HepG2 (cell line): ENCODE data around the gene RTKN2. TPM values are rescaled to one million over a fixed set of nuclear protein-coding genes. Genes with fewer than 3 reads are reported as not detected.

Experiments used
- HHEX ChIP-seq: IDR thresholded peaks from 2 replicates; pipeline ENCODE4 v1.6.1; 2016; ENCODE audit warnings: control low read depth
- MYPOP ChIP-seq: sonication (generic); formaldehyde crosslinking; IDR thresholded peaks from 2 replicates; pipeline ENCODE4 v1.8.1; 2023; ENCODE audit warnings: mild to moderate bottlenecking, moderate library complexity, missing genetic modification reagents
- TARDBP ChIP-seq: sonication (generic); formaldehyde crosslinking; IDR thresholded peaks from 2 replicates; pipeline ENCODE4 v1.8.0; 2022; ENCODE audit warnings: mild to moderate bottlenecking, missing genetic modification reagents
- ZNF10 ChIP-seq: sonication (generic); formaldehyde crosslinking; IDR thresholded peaks from 2 replicates; pipeline ENCODE4 v1.4.0; 2020; ENCODE audit warnings: mild to moderate bottlenecking, low read depth, missing genetic modification reagents, borderline replicate concordance
- ZNF253 ChIP-seq: sonication (generic); formaldehyde crosslinking; IDR thresholded peaks from 2 replicates; pipeline ENCODE4 v1.8.0; 2022; ENCODE audit warnings: mild to moderate bottlenecking, missing genetic modification reagents, borderline replicate concordance
- ZNF572 ChIP-seq: sonication (generic); formaldehyde crosslinking; IDR thresholded peaks from 2 replicates; pipeline ENCODE4 v1.5.1; 2020; ENCODE audit warnings: mild to moderate bottlenecking, missing genetic modification reagents
- polyA plus RNA-seq, 8 experiments: library from polyadenylated mRNA; depleted of rRNA in 3 of 8; stranded (reverse) in 7 of 8; unstranded in 1 of 8; fragments of >200 nt; fragmentation: Illumina TruSeq in 4 of 8; extraction: Trizol in 4 of 8; gene quantifications; 2 replicates each; pipeline versions ENCODE4 v1.2.1 to v1.2.3, GENCODE V29; 2011 to 2016; ENCODE audit warnings: low read depth in 4 of 8, missing spikeins in 1 of 8, mixed read lengths in 1 of 8; ENCODE audit not compliant: insufficient read depth in 1 of 8
- total RNA-seq, 5 experiments: library from RNA; depleted of rRNA; stranded (reverse); fragments of >200 nt; fragmentation: Illumina TruSeq; extraction: Trizol; gene quantifications; 2 replicates each; pipeline ENCODE4 v1.2.3, GENCODE V29; 2016; ENCODE audit warnings: low read depth in 1 of 5
- TF ChIP-seq, protein P1 (sequence below): IDR thresholded peaks from 2 replicates; pipeline ENCODE4 v1.6.1; 2016; ENCODE audit warnings: mild to moderate bottlenecking, missing biosample characterization, missing genetic modification reagents
- TF ChIP-seq, protein P2 (sequence below): sonication (generic); formaldehyde crosslinking; conservative IDR thresholded peaks from 2 replicates; pipeline ENCODE4 v1.4.0; 2020; ENCODE audit warnings: mild to moderate bottlenecking, missing genetic modification reagents, moderate library complexity
- TF ChIP-seq, protein P3 (sequence below): fragments of 450-650 bp; IDR thresholded peaks from 2 replicates; pipeline ENCODE4 v1.6.1; 2016
- TF ChIP-seq, protein P4 (sequence below), 2 experiments: fragments of 450-650 bp in 1 of 2; sonication (generic) in 1 of 2; formaldehyde crosslinking in 1 of 2; IDR thresholded peaks; 2 replicates each; pipeline versions ENCODE4 v1.6.1 to v1.8.0; 2016 to 2022; ENCODE audit warnings: antibody characterized with exemption in 1 of 2, mild to moderate bottlenecking in 1 of 2, missing genetic modification reagents in 1 of 2
- TF ChIP-seq, protein P5 (sequence below): sonication (generic); formaldehyde crosslinking; conservative IDR thresholded peaks from 2 replicates; pipeline ENCODE4 v1.4.0; 2020; ENCODE audit warnings: missing genetic modification reagents

RTKN2 gene
- total and polyA plus RNA-seq, 2 of the 13 experiments (the other 11 are each of a cell fraction or from before 2014, with no cell fraction given): 2.2 to 7.0 TPM

DNA sequence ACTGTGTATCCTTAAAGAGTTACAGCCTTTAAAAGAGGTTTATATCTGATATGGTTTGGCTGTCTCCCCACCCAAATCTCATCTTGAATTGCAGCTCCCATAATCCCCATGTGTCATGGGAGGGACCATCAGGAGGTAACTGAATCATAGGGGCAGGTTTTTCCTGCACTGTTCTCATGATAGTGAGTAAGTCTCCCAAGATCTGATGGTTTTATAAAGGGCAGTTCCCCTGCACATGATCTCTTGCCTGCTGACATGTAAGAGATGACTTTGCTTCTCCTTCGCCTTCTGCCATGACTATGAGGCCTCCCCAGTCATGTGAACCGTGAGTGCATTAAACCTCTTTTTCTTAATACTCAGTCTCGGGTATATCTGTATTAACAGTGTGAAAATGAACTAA, 9.7 kb downstream of the RTKN2 start (continued):
- TF ChIP-seq MYPOP (no peak), ZNF10 (CRISPR knock-in tag) (no peak), ZNF572 (CRISPR knock-in tag) (no peak), HHEX (no peak), ZNF253 (CRISPR knock-in tag) (no peak), TARDBP (CRISPR knock-in tag) (no peak)
- TF ChIP-seq, protein P1, sequence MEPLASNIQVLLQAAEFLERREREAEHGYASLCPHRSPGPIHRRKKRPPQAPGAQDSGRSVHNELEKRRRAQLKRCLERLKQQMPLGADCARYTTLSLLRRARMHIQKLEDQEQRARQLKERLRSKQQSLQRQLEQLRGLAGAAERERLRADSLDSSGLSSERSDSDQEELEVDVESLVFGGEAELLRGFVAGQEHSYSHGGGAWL (CRISPR knock-in tag): no peak
- TF ChIP-seq, protein P2, sequence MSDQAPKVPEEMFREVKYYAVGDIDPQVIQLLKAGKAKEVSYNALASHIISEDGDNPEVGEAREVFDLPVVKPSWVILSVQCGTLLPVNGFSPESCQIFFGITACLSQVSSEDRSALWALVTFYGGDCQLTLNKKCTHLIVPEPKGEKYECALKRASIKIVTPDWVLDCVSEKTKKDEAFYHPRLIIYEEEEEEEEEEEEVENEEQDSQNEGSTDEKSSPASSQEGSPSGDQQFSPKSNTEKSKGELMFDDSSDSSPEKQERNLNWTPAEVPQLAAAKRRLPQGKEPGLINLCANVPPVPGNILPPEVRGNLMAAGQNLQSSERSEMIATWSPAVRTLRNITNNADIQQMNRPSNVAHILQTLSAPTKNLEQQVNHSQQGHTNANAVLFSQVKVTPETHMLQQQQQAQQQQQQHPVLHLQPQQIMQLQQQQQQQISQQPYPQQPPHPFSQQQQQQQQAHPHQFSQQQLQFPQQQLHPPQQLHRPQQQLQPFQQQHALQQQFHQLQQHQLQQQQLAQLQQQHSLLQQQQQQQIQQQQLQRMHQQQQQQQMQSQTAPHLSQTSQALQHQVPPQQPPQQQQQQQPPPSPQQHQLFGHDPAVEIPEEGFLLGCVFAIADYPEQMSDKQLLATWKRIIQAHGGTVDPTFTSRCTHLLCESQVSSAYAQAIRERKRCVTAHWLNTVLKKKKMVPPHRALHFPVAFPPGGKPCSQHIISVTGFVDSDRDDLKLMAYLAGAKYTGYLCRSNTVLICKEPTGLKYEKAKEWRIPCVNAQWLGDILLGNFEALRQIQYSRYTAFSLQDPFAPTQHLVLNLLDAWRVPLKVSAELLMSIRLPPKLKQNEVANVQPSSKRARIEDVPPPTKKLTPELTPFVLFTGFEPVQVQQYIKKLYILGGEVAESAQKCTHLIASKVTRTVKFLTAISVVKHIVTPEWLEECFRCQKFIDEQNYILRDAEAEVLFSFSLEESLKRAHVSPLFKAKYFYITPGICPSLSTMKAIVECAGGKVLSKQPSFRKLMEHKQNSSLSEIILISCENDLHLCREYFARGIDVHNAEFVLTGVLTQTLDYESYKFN (CRISPR knock-in tag): no peak
- TF ChIP-seq, protein P3, sequence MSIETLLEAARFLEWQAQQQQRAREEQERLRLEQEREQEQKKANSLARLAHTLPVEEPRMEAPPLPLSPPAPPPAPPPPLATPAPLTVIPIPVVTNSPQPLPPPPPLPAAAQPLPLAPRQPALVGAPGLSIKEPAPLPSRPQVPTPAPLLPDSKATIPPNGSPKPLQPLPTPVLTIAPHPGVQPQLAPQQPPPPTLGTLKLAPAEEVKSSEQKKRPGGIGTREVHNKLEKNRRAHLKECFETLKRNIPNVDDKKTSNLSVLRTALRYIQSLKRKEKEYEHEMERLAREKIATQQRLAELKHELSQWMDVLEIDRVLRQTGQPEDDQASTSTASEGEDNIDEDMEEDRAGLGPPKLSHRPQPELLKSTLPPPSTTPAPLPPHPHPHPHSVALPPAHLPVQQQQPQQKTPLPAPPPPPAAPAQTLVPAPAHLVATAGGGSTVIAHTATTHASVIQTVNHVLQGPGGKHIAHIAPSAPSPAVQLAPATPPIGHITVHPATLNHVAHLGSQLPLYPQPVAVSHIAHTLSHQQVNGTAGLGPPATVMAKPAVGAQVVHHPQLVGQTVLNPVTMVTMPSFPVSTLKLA: no peak
- TF ChIP-seq, protein P4, sequence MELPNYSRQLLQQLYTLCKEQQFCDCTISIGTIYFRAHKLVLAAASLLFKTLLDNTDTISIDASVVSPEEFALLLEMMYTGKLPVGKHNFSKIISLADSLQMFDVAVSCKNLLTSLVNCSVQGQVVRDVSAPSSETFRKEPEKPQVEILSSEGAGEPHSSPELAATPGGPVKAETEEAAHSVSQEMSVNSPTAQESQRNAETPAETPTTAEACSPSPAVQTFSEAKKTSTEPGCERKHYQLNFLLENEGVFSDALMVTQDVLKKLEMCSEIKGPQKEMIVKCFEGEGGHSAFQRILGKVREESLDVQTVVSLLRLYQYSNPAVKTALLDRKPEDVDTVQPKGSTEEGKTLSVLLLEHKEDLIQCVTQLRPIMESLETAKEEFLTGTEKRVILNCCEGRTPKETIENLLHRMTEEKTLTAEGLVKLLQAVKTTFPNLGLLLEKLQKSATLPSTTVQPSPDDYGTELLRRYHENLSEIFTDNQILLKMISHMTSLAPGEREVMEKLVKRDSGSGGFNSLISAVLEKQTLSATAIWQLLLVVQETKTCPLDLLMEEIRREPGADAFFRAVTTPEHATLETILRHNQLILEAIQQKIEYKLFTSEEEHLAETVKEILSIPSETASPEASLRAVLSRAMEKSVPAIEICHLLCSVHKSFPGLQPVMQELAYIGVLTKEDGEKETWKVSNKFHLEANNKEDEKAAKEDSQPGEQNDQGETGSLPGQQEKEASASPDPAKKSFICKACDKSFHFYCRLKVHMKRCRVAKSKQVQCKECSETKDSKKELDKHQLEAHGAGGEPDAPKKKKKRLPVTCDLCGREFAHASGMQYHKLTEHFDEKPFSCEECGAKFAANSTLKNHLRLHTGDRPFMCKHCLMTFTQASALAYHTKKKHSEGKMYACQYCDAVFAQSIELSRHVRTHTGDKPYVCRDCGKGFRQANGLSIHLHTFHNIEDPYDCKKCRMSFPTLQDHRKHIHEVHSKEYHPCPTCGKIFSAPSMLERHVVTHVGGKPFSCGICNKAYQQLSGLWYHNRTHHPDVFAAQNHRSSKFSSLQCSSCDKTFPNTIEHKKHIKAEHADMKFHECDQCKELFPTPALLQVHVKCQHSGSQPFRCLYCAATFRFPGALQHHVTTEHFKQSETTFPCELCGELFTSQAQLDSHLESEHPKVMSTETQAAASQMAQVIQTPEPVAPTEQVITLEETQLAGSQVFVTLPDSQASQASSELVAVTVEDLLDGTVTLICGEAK (IDR thresholded peaks at IDR 0.05): no peak
- TF ChIP-seq, protein P4 (CRISPR knock-in tag; IDR thresholded peaks at IDR 0.05): no peak
- TF ChIP-seq, protein P5, sequence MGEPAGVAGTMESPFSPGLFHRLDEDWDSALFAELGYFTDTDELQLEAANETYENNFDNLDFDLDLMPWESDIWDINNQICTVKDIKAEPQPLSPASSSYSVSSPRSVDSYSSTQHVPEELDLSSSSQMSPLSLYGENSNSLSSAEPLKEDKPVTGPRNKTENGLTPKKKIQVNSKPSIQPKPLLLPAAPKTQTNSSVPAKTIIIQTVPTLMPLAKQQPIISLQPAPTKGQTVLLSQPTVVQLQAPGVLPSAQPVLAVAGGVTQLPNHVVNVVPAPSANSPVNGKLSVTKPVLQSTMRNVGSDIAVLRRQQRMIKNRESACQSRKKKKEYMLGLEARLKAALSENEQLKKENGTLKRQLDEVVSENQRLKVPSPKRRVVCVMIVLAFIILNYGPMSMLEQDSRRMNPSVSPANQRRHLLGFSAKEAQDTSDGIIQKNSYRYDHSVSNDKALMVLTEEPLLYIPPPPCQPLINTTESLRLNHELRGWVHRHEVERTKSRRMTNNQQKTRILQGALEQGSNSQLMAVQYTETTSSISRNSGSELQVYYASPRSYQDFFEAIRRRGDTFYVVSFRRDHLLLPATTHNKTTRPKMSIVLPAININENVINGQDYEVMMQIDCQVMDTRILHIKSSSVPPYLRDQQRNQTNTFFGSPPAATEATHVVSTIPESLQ (CRISPR knock-in tag): no peak
- TF ChIP-seq, all 625 proteins: peak for 0
